ENCODE results near the gene CAMK2N1. TPM values are rescaled to one million over a fixed set of nuclear protein-coding genes. Genes with fewer than 3 reads are reported as not detected.

The CAMK2N1 gene
- total and polyA plus RNA-seq, 2 of the 8 experiments (the other 6 are each of a cell fraction or from before 2014, with no cell fraction given) = 2.3 to 5.6 TPM

- Histone ChIP-seq H3K36me3 (ENCODE audit: control insufficient read depth in 2 of 4, insufficient read depth in 4 of 4, low read length in 3 of 4) (no peaks in the 10 kb centered on the region), H3K18ac (ENCODE audit: extremely low read depth, low read length) (no peak overlapping the region), H2BK20ac (ENCODE audit: low read length) (no peak overlapping the region), H2BK12ac (ENCODE audit: low read depth, low read length) (no peak overlapping the region), H4K91ac (replicated peaks; ENCODE audit: insufficient read length, low read length) (no peak overlapping the region), H3K79me2 (ENCODE audit: control insufficient read depth in 1 of 2, insufficient read depth in 2 of 2, low read length in 2 of 2) (no peaks in the 10 kb centered on the region), H3K14ac (ENCODE audit: insufficient read length) (no peak overlapping the region), H3K4me1 (replicated peaks in 1 of 4; ENCODE audit: control insufficient read depth in 3 of 4, insufficient read depth in 4 of 4, low read length in 3 of 4) (peaks cover 0 to 1% (median 0%) of the 10 kb centered on the region in 4 experiments; a peak in 1 of 7 replicates), H3K4me3 (ENCODE audit: extremely low read depth in 1 of 4, insufficient read depth in 2 of 4, low read depth in 3 of 4, low read length in 4 of 4) (no peak overlapping the region), H4K5ac (ENCODE audit: insufficient read length, low read depth, low read length) (no peak overlapping the region), H4K8ac (ENCODE audit: extremely low read depth, insufficient read depth, low read length) (no peak overlapping the region), H2AFZ (ENCODE audit: low read length) (no peak overlapping the region), H3K56ac (replicated peaks; ENCODE audit: insufficient read length, low read depth, low read length) (no peak overlapping the region), H3K9me3 (ENCODE audit: insufficient read depth in 2 of 2, low read depth in 1 of 2, low read length in 1 of 2) (no peaks in the 10 kb centered on the region), H2BK5ac (ENCODE audit: low read depth, low read length) (no peak overlapping the region), H2AK5ac (ENCODE audit: low read depth, low read length) (no peak overlapping the region), H3K23me2 (ENCODE audit: low read depth, low read length) (0 out of 2 replicates have a peak, but pooled peaks cover 2% of the 10 kb centered on the region), H2BK120ac (replicated peaks; ENCODE audit: low read depth, low read length) (no peak overlapping the region), H4K20me1 (replicated peaks in 1 of 2; ENCODE audit: control insufficient read depth in 1 of 2, insufficient read depth in 2 of 2, low read length in 2 of 2) (peaks cover 0 to 1% of the 10 kb centered on the region in 2 experiments), H3K4me2 (ENCODE audit: insufficient read depth in 1 of 2, low read depth in 2 of 2, low read length in 2 of 2) (no peak overlapping the region), H3K27me3 (replicated peaks in 1 of 4; ENCODE audit: control insufficient read depth in 3 of 4, extremely low read depth in 1 of 4, insufficient read depth in 3 of 4, low read length in 3 of 4) (peaks cover 0 to 5% (median under 1%) of the 10 kb centered on the region in 4 experiments; a peak in 3 of 7 replicates), H3K79me1 (ENCODE audit: low read depth, low read length) (no peaks in the 10 kb centered on the region), H3K9ac (replicated peaks in 1 of 4; ENCODE audit: extremely low read depth in 1 of 4, low read depth in 3 of 4, low read length in 3 of 4) (no peak overlapping the region), H3K27ac (ENCODE audit: low read depth, low read length) (no peak overlapping the region), H2BK15ac (ENCODE audit: low read length) (no peak overlapping the region), H3K23ac (ENCODE audit: insufficient read length) (no peak overlapping the region), H3K4ac (replicated peaks; ENCODE audit: insufficient read length, low read depth, low read length) (no peak overlapping the region)
- WGBS, 2 experiments (ENCODE audit: extremely low coverage in 1 of 2, insufficient coverage in 1 of 2, insufficient read length in 1 of 2, insufficient replicate concordance in 2 of 2, low coverage in 1 of 2, low lambda C conversion rate in 2 of 2, missing lambda C conversion rate in 1 of 2) = 79% methylated on average over 6 of the region's 6 CpGs; no CpG with 5 or more reads in 1 of the 2 experiments
- ChIA-PET POLR2A (ENCODE audit: partially characterized antibody) (no interaction called here), CTCF (ENCODE audit: partially characterized antibody) (interaction anchor here (0.9 to 1.7 kb wide), 7 partner anchors 25 to 192 kb away, joined by 3 to 7 read pairs (median 3); no protein-coding TSS in a partner anchor)
- DNase-seq (ENCODE audit: low read depth in 1 of 2, low spot score in 2 of 2) = no peak
- no peak for FAIRE-seq
- TF ChIP-seq POU5F1 (IDR thresholded peaks at IDR 0.05; ENCODE audit: low read depth, low read length) (no peak), CTBP2 (IDR thresholded peaks at IDR 0.05; ENCODE audit: borderline replicate concordance, insufficient read depth, insufficient read length, low read length) (no peak), EGR1 (IDR thresholded peaks at IDR 0.05; ENCODE audit: borderline replicate concordance, low read depth, low read length) (no peak), RBBP5 (IDR thresholded peaks at IDR 0.05; ENCODE audit: borderline replicate concordance, low read depth, low read length) (no peak), CREB1 (IDR thresholded peaks at IDR 0.05) (no peak), CBX8 (IDR thresholded peaks at IDR 0.05; ENCODE audit: borderline replicate concordance, low read depth, low read length) (no peak), HDAC6 (IDR thresholded peaks at IDR 0.05; ENCODE audit: low read depth, low read length) (no peak), BACH1 (IDR thresholded peaks at IDR 0.05; ENCODE audit: low read length) (no peak), CHD2 (IDR thresholded peaks at IDR 0.05; ENCODE audit: low read length) (no peak), POLR2AphosphoS5 (IDR thresholded peaks at IDR 0.05; ENCODE audit: low read depth, low read length) (no peak), RFX5 (IDR thresholded peaks at IDR 0.05; ENCODE audit: borderline replicate concordance, low read depth, low read length) (no peak), SIN3A (conservative IDR thresholded peaks at IDR 0.05 in 1 of 2, IDR thresholded peaks at IDR 0.05 in 1 of 2; ENCODE audit: low read depth in 1 of 2, low read length in 2 of 2) (no peak)
- TF ChIP-seq, protein P1, sequence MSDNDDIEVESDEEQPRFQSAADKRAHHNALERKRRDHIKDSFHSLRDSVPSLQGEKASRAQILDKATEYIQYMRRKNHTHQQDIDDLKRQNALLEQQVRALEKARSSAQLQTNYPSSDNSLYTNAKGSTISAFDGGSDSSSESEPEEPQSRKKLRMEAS (IDR thresholded peaks at IDR 0.05) = no peak
- TF ChIP-seq, protein P2, sequence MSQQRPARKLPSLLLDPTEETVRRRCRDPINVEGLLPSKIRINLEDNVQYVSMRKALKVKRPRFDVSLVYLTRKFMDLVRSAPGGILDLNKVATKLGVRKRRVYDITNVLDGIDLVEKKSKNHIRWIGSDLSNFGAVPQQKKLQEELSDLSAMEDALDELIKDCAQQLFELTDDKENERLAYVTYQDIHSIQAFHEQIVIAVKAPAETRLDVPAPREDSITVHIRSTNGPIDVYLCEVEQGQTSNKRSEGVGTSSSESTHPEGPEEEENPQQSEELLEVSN (IDR thresholded peaks at IDR 0.05) = no peak
These were observed 40.3 kb upstream of the CAMK2N1 start for GRCh38 chr1:20526267-20526666.

Measured in H1 (cell line).